Adrenal gland (tissue), 12 donors: Measurements from ENCODE around the gene SPIB. TPM values are rescaled to one million over a fixed set of nuclear protein-coding genes. Genes with fewer than 3 reads are reported as not detected.

Experiments
- DNase-seq, 7 donors: peaks; one replicate each; pipeline ENCODE4 v3.0.0-alpha.2; 2019 to 2020
- H3K27ac ChIP-seq, 5 donors: fragments of 200-600 bp; sonication (generic) in 4 of 5; 1 replicate in 3 of 5; 2 replicates in 2 of 5; pipeline versions ENCODE4 v1.5.1 to v1.8.0; 2016 to 2020; ENCODE audit warnings: mild to moderate bottlenecking in 1 of 5
- H3K27me3 ChIP-seq: fragments of 200-600 bp; 2 replicates; pipeline ENCODE4 v1.8.0; 2021
- H3K36me3 ChIP-seq, 2 donors: fragments of 200-600 bp; replicated peaks in 1 of 2; 1 replicate in 1 of 2; 2 replicates in 1 of 2; pipeline versions ENCODE4 v1.5.1 to v1.8.0; 2018 to 2022
- H3K4me1 ChIP-seq, 2 donors: fragments of 200-600 bp; replicated peaks in 1 of 2; 1 replicate in 1 of 2; 2 replicates in 1 of 2; pipeline versions ENCODE4 v1.5.1 to v1.8.0; 2018 to 2021
- H3K4me3 ChIP-seq, 4 donors: fragments of 200-600 bp; sonication (generic) in 3 of 4; one replicate each; pipeline ENCODE4 v1.5.1; 2016 to 2018
- H3K9me3 ChIP-seq, 3 donors: fragments of 200-600 bp; sonication (generic) in 1 of 3; replicated peaks in 1 of 3; 1 replicate in 2 of 3; 2 replicates in 1 of 3; pipeline versions ENCODE4 v1.5.1 to v1.8.0; 2016 to 2021
- CTCF ChIP-seq, 6 experiments: fragments of 450-650 bp in 4 of 6; fragments of 200-600 bp in 2 of 6; sonication (generic) in 1 of 6; IDR thresholded peaks; 1 replicate in 5 of 6; 2 replicates in 1 of 6; pipeline versions ENCODE4 v1.5.1 to v1.8.0; 2016 to 2021; ENCODE audit warnings: antibody characterized with exemption in 6 of 6, mild to moderate bottlenecking in 2 of 6, moderate library complexity in 1 of 6
- POLR2A ChIP-seq, 2 donors: fragments of 450-650 bp; IDR thresholded peaks; one replicate each; pipeline ENCODE4 v1.6.1; 2017; ENCODE audit warnings: antibody characterized with exemption in 2 of 2, mild to moderate bottlenecking in 2 of 2, moderate library complexity in 1 of 2
- WGBS, 4 donors: extraction: QIAGEN DNeasy Blood & Tissue Kit in 2 of 4; methylation state at CpG; one replicate each; pipeline versions ENCODE4 v1.1.5 to v1.1.7; 2013 to 2017; 5-methylcytosine and 5-hydroxymethylcytosine counted together
- intact Hi-C, 2 donors: fragments of 100-400 bp; cut with DNase I; formaldehyde crosslinking; loops; one replicate each; pipeline versions ENCODE4 v1.14.1 to v1.15.0; 2022 to 2023
- polyA plus RNA-seq, 3 donors: library from polyadenylated mRNA; stranded (reverse); fragments of 200-250 nt in 2 of 3; fragments of 350-450 nt in 1 of 3; fragmentation: Illumina TruSeq in 1 of 3; extraction: RNeasy Lipid Tissue Mini Kit (QIAGEN cat#74804) in 1 of 3; gene quantifications; one replicate each; pipeline ENCODE4 v1.2.3, GENCODE V29; 2013 to 2014
- total RNA-seq, 9 donors: library from RNA; depleted of rRNA in 4 of 9; stranded (reverse); fragments of >200 nt in 4 of 9; fragments of 120-200 nt in 1 of 9; fragmentation: NEBNext Ultra II Directional in 1 of 9; extraction: Animal tissue kit (Norgen Biotek cat#: 25700) in 1 of 9; gene quantifications; one replicate each; pipeline versions ENCODE4 v1.1.0 to v1.2.4, GENCODE V29; 2013 to 2023
- donor health status: healthy with polysubstance abuse.
- donor health status: Bipolar disorder and iron deficiency.
- donor health status: DM: yes; HTN: yes; CAD: no.
- donor health status: DM: no; HTN: no; CAD: no.
- donor health status: DM: no; HTN: no; CAD: no.
- donor health status: DM: yes; HTN: yes; CAD: no.

Gene SPIB
- total and polyA plus RNA-seq, 12 donors, result 0.03 to 0.29 (median 0.12) TPM; not detected in 8

- DNase-seq, result no peak
- Histone ChIP-seq H3K27me3 (peaks cover 30% of the 10 kb centered on the region), H3K9me3 (no peaks in the 10 kb centered on the region), H3K27ac (no peak overlapping the region), H3K36me3 (no peaks in the 10 kb centered on the region), H3K4me1 (no peaks in the 10 kb centered on the region), H3K4me3 (no peak overlapping the region)
- intact Hi-C loops, result loop anchor here in 1 of 2 donors (5.0 kb wide), 1 partner anchor 52 kb away; the partner anchor contains the start of gene NAPSA
- 9 to 25% (median 13%) methylated on average over 3 to 8 of the region's 8 CpGs for WGBS, 4 donors
- TF ChIP-seq POLR2A (IDR thresholded peaks at IDR 0.05) (no peak), CTCF (IDR thresholded peaks at IDR 0.05) (no peak)
Observed at GRCh38 chr19:50419580-50420035, 870 bp downstream of the SPIB start.

GRCh38 chr19:50420127-50420526, 1.4 kb downstream of the SPIB start:
- 30 to 42% (median 35%) methylated on average over 3 of the region's 3 CpGs for WGBS, 4 donors
- Histone ChIP-seq H3K4me3 (no peak overlapping the region), H3K27ac (no peak overlapping the region), H3K27me3 (peaks cover 30% of the 10 kb centered on the region), H3K4me1 (no peaks in the 10 kb centered on the region), H3K9me3 (no peaks in the 10 kb centered on the region), H3K36me3 (no peaks in the 10 kb centered on the region)
- TF ChIP-seq POLR2A (IDR thresholded peaks at IDR 0.05), result no peak
- no peak for TF ChIP-seq CTCF (IDR thresholded peaks at IDR 0.05)
- no peak for DNase-seq
- intact Hi-C loops, result no loop called here

GRCh38 chr19:50420808-50421207, 2.1 kb downstream of the SPIB start:
- no peak for DNase-seq
- Histone ChIP-seq H3K36me3 (no peaks in the 10 kb centered on the region), H3K4me1 (no peaks in the 10 kb centered on the region), H3K27me3 (peaks cover 30% of the 10 kb centered on the region), H3K9me3 (no peaks in the 10 kb centered on the region), H3K4me3 (no peak overlapping the region), H3K27ac (no peak overlapping the region)
- no peak for TF ChIP-seq POLR2A (IDR thresholded peaks at IDR 0.05)
- TF ChIP-seq CTCF (IDR thresholded peaks at IDR 0.05), result no peak
- 57 to 77% (median 71%) methylated on average over 3 of the region's 3 CpGs for WGBS, 4 donors
- intact Hi-C loops, result no loop called here

GRCh38 chr19:50422397-50423278, 3.9 kb downstream of the SPIB start:
- H3K27ac ChIP-seq, result no peak overlapping the region
- H3K4me1 ChIP-seq, result no peaks in the 10 kb centered on the region
- TF ChIP-seq POLR2A (IDR thresholded peaks at IDR 0.05), result no peak
- TF ChIP-seq CTCF (IDR thresholded peaks at IDR 0.05), result no peak
- no peak overlapping the region for H3K4me3 ChIP-seq
- no peaks in the 10 kb centered on the region for H3K36me3 ChIP-seq
- intact Hi-C loops, result no loop called here
- WGBS, 4 donors, result 77 to 85% (median 80%) methylated on average over 13 to 18 of the region's 18 CpGs
- H3K27me3 ChIP-seq, result peaks cover 25% of the 10 kb centered on the region
- no peak for DNase-seq
- H3K9me3 ChIP-seq, result no peaks in the 10 kb centered on the region
